K562 (cell line): ENCODE results near the gene GARIN5B. TPM values are rescaled to one million over a fixed set of nuclear protein-coding genes. Genes with fewer than 3 reads are reported as not detected.

Experiments
- BMI1 ChIP-seq: fragments of 150-350 bp; IDR thresholded peaks from 2 replicates; pipeline ENCODE4 v1.6.1; 2014; ENCODE audit warnings: low read length
- CBX3 ChIP-seq, 2 experiments: IDR thresholded peaks; 1 replicate in 1 of 2; 2 replicates in 1 of 2; pipeline ENCODE4 v1.6.1; 2012; ENCODE audit warnings: inconsistent platforms in 2 of 2, low read length in 2 of 2, borderline replicate concordance in 1 of 2, control low read depth in 1 of 2
- ELF1 ChIP-seq: fragments of 200-800 bp; sonication (Bioruptor generic); IDR thresholded peaks from 2 replicates; pipeline ENCODE4 v1.6.1; 2016; ENCODE audit warnings: missing genetic modification characterization, missing compliant biosample characterization
- HNRNPK ChIP-seq: fragments of 200-400 bp; formaldehyde crosslinking; IDR thresholded peaks from one replicate; pipeline ENCODE4 v1.6.1; 2018; ENCODE audit warnings: mild to moderate bottlenecking, low read depth, low read length; ENCODE audit not compliant: poor library complexity, severe bottlenecking
- HSF4 ChIP-seq: fragments of 250-450 bp; sonication (Bioruptor Pico); IDR thresholded peaks from 2 replicates; pipeline ENCODE4 v2.1.2; 2022; ENCODE audit warnings: mild to moderate bottlenecking, moderate library complexity, borderline replicate concordance
- KAT7 ChIP-seq: sonication (generic); formaldehyde crosslinking; IDR thresholded peaks from 2 replicates; pipeline ENCODE4 v1.8.0; 2022; ENCODE audit warnings: missing genetic modification reagents, mild to moderate bottlenecking, borderline replicate concordance
- MTA3 ChIP-seq: fragments of 450-650 bp; formaldehyde crosslinking; IDR thresholded peaks from 2 replicates; pipeline ENCODE4 v1.6.1; 2017; ENCODE audit warnings: mild to moderate bottlenecking, borderline replicate concordance
- MYNN ChIP-seq, 2 experiments: sonication (generic); formaldehyde crosslinking in 1 of 2; IDR thresholded peaks; 2 replicates each; pipeline versions ENCODE4 v1.5.0 to v1.6.1; 2016 to 2020; ENCODE audit warnings: antibody characterized with exemption in 1 of 2, missing genetic modification reagents in 1 of 2
- SMAD1 ChIP-seq: fragments of 150-350 bp; IDR thresholded peaks from 2 replicates; pipeline ENCODE4 v1.6.1; 2014; ENCODE audit warnings: low read length, low read depth; ENCODE audit not compliant: partially characterized antibody
- STAT5A ChIP-seq: IDR thresholded peaks from 2 replicates; pipeline ENCODE4 v1.6.1; 2012; ENCODE audit warnings: low read length, inconsistent platforms, borderline replicate concordance
- TCF3 ChIP-seq: sonication (generic); formaldehyde crosslinking; IDR thresholded peaks from 2 replicates; pipeline ENCODE4 v1.4.0; 2020; ENCODE audit warnings: mild to moderate bottlenecking, missing genetic modification reagents
- TFE3 ChIP-seq: fragments of 450-650 bp; formaldehyde crosslinking; IDR thresholded peaks from 2 replicates; pipeline ENCODE4 v1.4.0; 2020; ENCODE audit warnings: mild to moderate bottlenecking, mixed read lengths
- XRCC4 ChIP-seq: IDR thresholded peaks from one replicate; pipeline ENCODE4 v1.6.1; 2011; ENCODE audit not compliant: insufficient read depth, insufficient read length; ENCODE audit errors: extremely low read depth
- YBX1 ChIP-seq: fragments of 450-650 bp; IDR thresholded peaks from 2 replicates; pipeline ENCODE4 v1.7.1; 2016; ENCODE audit warnings: mild to moderate bottlenecking
- ZNF263 ChIP-seq: sonication (generic); formaldehyde crosslinking; IDR thresholded peaks from 2 replicates; pipeline ENCODE4 v1.8.0; 2022; ENCODE audit warnings: mild to moderate bottlenecking, missing genetic modification reagents, borderline replicate concordance
- ZNF324 ChIP-seq: fragments of 250-450 bp; sonication (Bioruptor Pico); IDR thresholded peaks from 2 replicates; pipeline ENCODE4 v1.4.0; 2020; ENCODE audit warnings: mild to moderate bottlenecking
- ZNF395 ChIP-seq: fragments of 200-800 bp; sonication (Bioruptor generic); IDR thresholded peaks from 2 replicates; pipeline ENCODE4 v1.6.1; 2017; ENCODE audit warnings: missing genetic modification characterization, missing compliant biosample characterization
- ZNF507 ChIP-seq: conservative IDR thresholded peaks from 2 replicates; pipeline ENCODE4 v1.6.1; 2017; ENCODE audit warnings: missing genetic modification characterization, missing compliant biosample characterization
- ZNF740 ChIP-seq, 3 experiments: fragments of 200-800 bp in 1 of 3; sonication (Bioruptor generic) in 1 of 3; sonication (generic) in 1 of 3; formaldehyde crosslinking in 1 of 3; IDR thresholded peaks; 2 replicates each; pipeline versions ENCODE4 v1.6.1 to v1.8.0; 2016 to 2022; ENCODE audit warnings: mild to moderate bottlenecking in 2 of 3, missing compliant biosample characterization in 2 of 3, missing genetic modification characterization in 2 of 3, missing genetic modification reagents in 1 of 3
- polyA plus RNA-seq, 8 experiments: library from polyadenylated mRNA; depleted of rRNA in 4 of 8; stranded (reverse) in 5 of 8; unstranded in 3 of 8; fragments of >200 nt; fragmentation: Nextera tagmentation in 2 of 8; fragmentation: Illumina TruSeq in 1 of 8; extraction: Ambion mirVana in 2 of 8; extraction: Trizol in 1 of 8; gene quantifications; 2 replicates each; pipeline versions ENCODE4 v1.2.1 to v1.2.3, GENCODE V29; 2011 to 2014; ENCODE audit warnings: inconsistent platforms in 1 of 8, missing spikeins in 1 of 8
- total RNA-seq, 7 experiments: library from RNA; depleted of rRNA in 6 of 7; stranded (reverse); fragments of >200 nt in 6 of 7; fragmentation: Illumina TruSeq in 2 of 7; extraction: Trizol in 2 of 7; gene quantifications; 2 replicates each; pipeline versions ENCODE4 v1.2.1 to v1.2.3, GENCODE V29; 2011 to 2021; ENCODE audit warnings: low replicate concordance in 1 of 7

GARIN5B gene
- total and polyA plus RNA-seq, 9 of the 15 experiments (the other 6 are each of a cell fraction or from before 2014, with no cell fraction given), result not detected

GRCh38 chr19:55339105-55339888 is 23.8 kb downstream of the GARIN5B start, which contains the start of gene KMT5C (continued):
- TF ChIP-seq SMAD1 (peak; percentile 34), CBX3 (IDR thresholded peaks at IDR 0.05; ENCODE audit: borderline replicate concordance in 1 of 2, low read length in 2 of 2) (no peak; a peak in 1 of 3 replicates), ZNF263 (CRISPR knock-in tag) (no peak; the same call in 1 of the 2 replicates), ZNF395 (CRISPR knock-in tag) (no peak), ELF1 (tag) (no peak), HSF4 (CRISPR knock-in tag) (no peak), TFE3 (no peak), MTA3 (peak; percentile 92; the same call in 1 of the 2 replicates), ZNF324 (CRISPR knock-in tag) (no peak), XRCC4 (no peak), KAT7 (CRISPR knock-in tag) (no peak), STAT5A (no peak), TCF3 (CRISPR knock-in tag) (no peak), YBX1 (no peak), BMI1 (peak; percentile 91), HNRNPK (no peak), ZNF740 (CRISPR knock-in tag; IDR thresholded peaks at IDR 0.05) (no peak; the same call in 1 of the 2 replicates), ZNF740 (tag; IDR thresholded peaks at IDR 0.05) (no peak; a peak in 1 of 4 replicates), ZNF507 (tag) (no peak), MYNN (IDR thresholded peaks at IDR 0.05) (no peak), MYNN (CRISPR knock-in tag; IDR thresholded peaks at IDR 0.05) (no peak)
